Cardiac fibroblast (primary cell): ENCODE results near the gene FRYL.

ENCODE experiments used
- DNase-seq, 2 donors: peaks; one replicate each; pipeline versions ENCODE4 v3.0.0 to v3.0.0-alpha.2; 2010; ENCODE audit warnings: low read depth in 2 of 2
- H3K4me3 ChIP-seq, 2 donors: replicated peaks in 1 of 2; 1 replicate in 1 of 2; 2 replicates in 1 of 2; pipeline ENCODE4 v1.5.1; 2011; ENCODE audit warnings: low read depth in 2 of 2, low read length in 2 of 2, mild to moderate bottlenecking in 2 of 2, moderate library complexity in 1 of 2
- TF ChIP-seq, protein P1 (sequence below): IDR thresholded peaks from one replicate; pipeline ENCODE4 v1.5.1; 2011; ENCODE audit warnings: low read depth, mild to moderate bottlenecking, low read length, inconsistent platforms

Gene FRYL

DNA sequence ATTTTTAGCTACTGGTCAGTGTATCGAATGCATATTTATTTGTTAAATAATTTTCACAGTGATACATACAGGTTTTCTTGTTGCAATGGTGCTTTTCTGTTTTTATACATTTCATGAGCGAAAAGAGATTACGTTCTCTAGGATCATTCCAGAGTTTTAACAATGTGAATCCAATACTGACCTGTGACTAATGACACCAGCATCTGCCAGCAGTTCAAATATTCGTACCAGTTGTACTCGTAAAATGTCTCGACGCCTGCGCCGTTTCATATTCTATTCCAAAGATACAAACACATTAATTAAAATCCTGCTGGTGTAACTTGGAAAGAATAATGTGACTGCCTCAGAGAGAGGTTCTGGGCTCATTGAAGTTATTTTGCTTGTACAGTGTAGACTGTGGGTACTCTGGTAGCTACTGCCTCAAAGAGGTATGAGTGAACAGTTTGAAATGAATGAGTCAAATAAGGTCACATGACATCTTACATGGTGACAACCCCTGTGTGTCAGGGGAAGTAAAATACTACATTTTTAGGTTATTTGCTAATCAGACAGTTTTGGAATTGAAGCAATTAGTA lies 209.3 kb downstream of the FRYL start:
- peak; percentile 5 to 80 for DNase-seq
- TF ChIP-seq, protein P1, sequence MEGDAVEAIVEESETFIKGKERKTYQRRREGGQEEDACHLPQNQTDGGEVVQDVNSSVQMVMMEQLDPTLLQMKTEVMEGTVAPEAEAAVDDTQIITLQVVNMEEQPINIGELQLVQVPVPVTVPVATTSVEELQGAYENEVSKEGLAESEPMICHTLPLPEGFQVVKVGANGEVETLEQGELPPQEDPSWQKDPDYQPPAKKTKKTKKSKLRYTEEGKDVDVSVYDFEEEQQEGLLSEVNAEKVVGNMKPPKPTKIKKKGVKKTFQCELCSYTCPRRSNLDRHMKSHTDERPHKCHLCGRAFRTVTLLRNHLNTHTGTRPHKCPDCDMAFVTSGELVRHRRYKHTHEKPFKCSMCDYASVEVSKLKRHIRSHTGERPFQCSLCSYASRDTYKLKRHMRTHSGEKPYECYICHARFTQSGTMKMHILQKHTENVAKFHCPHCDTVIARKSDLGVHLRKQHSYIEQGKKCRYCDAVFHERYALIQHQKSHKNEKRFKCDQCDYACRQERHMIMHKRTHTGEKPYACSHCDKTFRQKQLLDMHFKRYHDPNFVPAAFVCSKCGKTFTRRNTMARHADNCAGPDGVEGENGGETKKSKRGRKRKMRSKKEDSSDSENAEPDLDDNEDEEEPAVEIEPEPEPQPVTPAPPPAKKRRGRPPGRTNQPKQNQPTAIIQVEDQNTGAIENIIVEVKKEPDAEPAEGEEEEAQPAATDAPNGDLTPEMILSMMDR, result no peak
- H3K4me3 ChIP-seq, result no peak overlapping the region

- H3K4me3 ChIP-seq, result no peak overlapping the region
- DNase-seq, result no peak
- TF ChIP-seq, protein P1, result no peak
These were observed 214.1 kb downstream of the FRYL start for GRCh38 chr4:48566034-48566384.

DNA sequence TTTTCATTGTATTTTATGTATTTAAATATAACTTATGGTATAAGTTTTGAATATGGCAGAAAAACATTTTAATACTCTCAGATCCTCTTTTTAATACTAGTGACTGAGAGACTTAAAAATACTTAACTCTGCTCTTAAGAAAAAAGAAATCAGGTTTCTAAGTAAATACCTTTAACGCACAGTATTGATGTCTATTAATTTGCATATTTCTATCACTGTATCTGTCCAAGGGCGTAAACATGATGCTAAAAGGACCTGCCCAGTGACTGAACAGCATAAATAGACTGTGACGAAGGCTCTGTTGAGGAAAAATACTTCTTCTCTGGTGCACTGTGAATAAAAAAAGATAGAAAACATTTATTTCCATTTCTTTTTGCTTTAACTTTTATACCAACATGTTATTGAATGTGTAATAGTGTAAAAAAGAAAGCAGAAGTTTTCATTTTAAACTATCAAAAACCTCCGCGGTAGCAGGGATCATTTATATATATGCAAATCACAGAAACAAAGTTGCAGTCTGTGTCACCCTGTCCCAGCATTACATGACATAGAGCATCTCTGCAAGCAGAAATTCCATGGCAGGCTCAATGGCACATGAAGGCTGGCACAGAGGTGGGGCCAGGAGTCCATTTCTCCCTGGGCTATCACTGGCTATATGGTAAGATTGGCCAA lies 214.6 kb downstream of the FRYL start:
- TF ChIP-seq, protein P1, result no peak
- no peak for DNase-seq

DNA sequence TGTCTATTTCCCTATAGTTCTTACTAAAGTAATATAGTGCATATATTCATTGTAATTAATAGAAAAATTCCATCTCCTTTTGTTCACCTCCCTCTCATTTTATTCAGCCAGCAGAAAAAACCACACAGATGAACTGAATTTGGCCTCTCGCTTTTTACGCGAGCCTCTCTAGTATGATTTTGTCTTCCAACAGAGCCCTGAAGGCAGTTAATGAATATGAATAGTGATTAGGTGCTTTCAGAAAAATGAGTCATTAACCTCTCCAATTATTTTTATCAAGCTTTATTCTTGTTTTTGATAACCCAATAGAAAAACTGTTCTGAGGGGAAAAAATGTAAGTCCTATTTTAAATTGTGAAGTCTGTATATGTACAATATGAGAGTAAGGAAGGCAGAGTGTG lies 215.9 kb downstream of the FRYL start:
- H3K4me3 ChIP-seq, result no peak overlapping the region
- no peak for DNase-seq
- TF ChIP-seq, protein P1, result no peak

More for the DNA sequence above, 214.6 kb downstream of the FRYL start:
- no peak overlapping the region for H3K4me3 ChIP-seq

DNA sequence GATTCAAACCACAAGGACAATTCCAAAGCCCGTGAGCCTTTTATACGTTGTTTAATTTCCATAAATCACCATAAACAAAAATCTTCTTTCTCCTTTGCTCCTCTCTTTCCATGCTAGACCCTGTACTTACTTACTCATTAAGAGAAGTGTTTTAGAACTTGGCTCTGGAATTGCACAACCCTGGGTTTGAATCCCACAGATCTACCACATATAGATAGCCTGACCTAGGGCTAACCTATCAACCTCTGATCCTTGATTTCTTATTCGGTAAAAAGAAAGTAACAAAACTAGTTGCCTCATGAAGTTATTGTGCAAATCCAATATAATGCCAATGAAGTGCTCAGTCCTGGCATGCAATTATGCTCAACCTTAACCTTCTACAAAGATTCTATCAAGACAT lies 221.3 kb downstream of the FRYL start:
- no peak for DNase-seq
- TF ChIP-seq, protein P1, result no peak
- no peak overlapping the region for H3K4me3 ChIP-seq

DNA sequence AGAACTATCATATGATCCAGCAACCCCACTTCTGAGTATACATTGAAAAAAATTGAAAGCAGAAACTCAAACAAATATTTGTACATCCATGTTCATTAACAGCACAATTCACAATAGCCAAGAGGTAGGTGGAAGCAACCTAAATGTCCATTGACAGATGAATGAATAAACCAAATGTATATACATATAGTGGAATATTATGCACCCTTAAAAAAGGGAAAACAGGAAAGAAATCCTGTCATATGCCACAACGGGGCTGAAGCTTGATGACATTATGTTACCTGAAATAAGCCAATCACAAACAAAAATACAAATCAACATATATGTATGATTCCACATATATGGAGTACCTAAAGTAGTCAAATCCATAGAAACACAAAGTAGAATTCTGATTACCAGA lies 222.1 kb downstream of the FRYL start:
- TF ChIP-seq, protein P1, result no peak
- DNase-seq, result no peak

More for the DNA sequence above, 222.1 kb downstream of the FRYL start:
- no peak overlapping the region for H3K4me3 ChIP-seq
